Neural progenitor cell (in vitro differentiated cells): ENCODE results near the gene OR2J3.

Experiments
- CTCF ChIP-seq: fragments of 200-600 bp; sonication (generic); IDR thresholded peaks from 2 replicates; pipeline ENCODE4 v1.5.1; 2017; ENCODE audit warnings: antibody characterized with exemption, mild to moderate bottlenecking
- EZH2 ChIP-seq: fragments of 200-600 bp; sonication (generic); IDR thresholded peaks from 2 replicates; pipeline ENCODE4 v1.6.1; 2017; ENCODE audit warnings: antibody characterized with exemption, mild to moderate bottlenecking, moderate library complexity

- TF ChIP-seq CTCF (no peak), EZH2 (no peak)
These were observed 28.7 kb upstream of the OR2J3 start for GRCh38 chr6:29079203-29079602.
